Karpas-422 (cell line): ENCODE results near the gene CCDC92. TPM values are rescaled to one million over a fixed set of nuclear protein-coding genes. Genes with fewer than 3 reads are reported as not detected.

Experiments used
- DNase-seq: peaks from one replicate; pipeline ENCODE4 v3.0.0-alpha.2; 2015
- H2AFZ ChIP-seq: fragments of 200-600 bp; sonication (generic); 2 replicates; pipeline ENCODE4 v1.6.1; 2014; ENCODE audit warnings: antibody characterized with exemption, low read length, mixed read lengths
- H3K27ac ChIP-seq: fragments of 200-600 bp; sonication (generic); 2 replicates; pipeline ENCODE4 v1.5.1; 2014; ENCODE audit warnings: mild to moderate bottlenecking, low read length, moderate library complexity
- H3K27me3 ChIP-seq: fragments of 200-600 bp; sonication (generic); 2 replicates; pipeline ENCODE4 v1.6.1; 2014; ENCODE audit warnings: low read length, mixed read lengths
- H3K36me3 ChIP-seq: fragments of 200-600 bp; sonication (generic); 2 replicates; pipeline ENCODE4 v1.6.1; 2014; ENCODE audit warnings: low read length, mixed read lengths; ENCODE audit not compliant: insufficient read depth
- H3K4me1 ChIP-seq: fragments of 200-600 bp; sonication (generic); 2 replicates; pipeline ENCODE4 v1.6.1; 2014; ENCODE audit warnings: mild to moderate bottlenecking, low read length, mixed read lengths
- H3K4me2 ChIP-seq: fragments of 200-600 bp; sonication (generic); 2 replicates; pipeline ENCODE4 v1.6.1; 2014; ENCODE audit warnings: low read length, low read depth, mild to moderate bottlenecking; ENCODE audit not compliant: poor library complexity, severe bottlenecking
- H3K4me3 ChIP-seq: fragments of 200-600 bp; sonication (generic); 2 replicates; pipeline ENCODE4 v1.5.1; 2014; ENCODE audit warnings: mild to moderate bottlenecking, antibody characterized with exemption, low read length, mixed read lengths
- H3K79me2 ChIP-seq: fragments of 200-600 bp; sonication (generic); 2 replicates; pipeline ENCODE4 v1.6.1; 2014; ENCODE audit warnings: mild to moderate bottlenecking, low read length, mixed read lengths
- H3K9ac ChIP-seq: fragments of 200-600 bp; sonication (generic); 2 replicates; pipeline ENCODE4 v1.6.0; 2014; ENCODE audit warnings: low read length
- H3K9me2 ChIP-seq: fragments of 200-600 bp; sonication (generic), shearing (Covaris generic); replicated peaks from 2 replicates; pipeline ENCODE4 v1.6.0; 2014; ENCODE audit warnings: mild to moderate bottlenecking, low read length, moderate library complexity; ENCODE audit not compliant: insufficient read depth
- H3K9me3 ChIP-seq: fragments of 300-700, 200-600 bp; sonication (generic); 2 replicates; pipeline ENCODE4 v1.6.1; 2014; ENCODE audit warnings: low read length, mixed read lengths
- H4K20me1 ChIP-seq: fragments of 200-600 bp; sonication (generic); 2 replicates; pipeline ENCODE4 v1.6.1; 2014; ENCODE audit warnings: mild to moderate bottlenecking, antibody characterized with exemption, low read length, low read depth; ENCODE audit not compliant: insufficient read depth
- total RNA-seq: library from RNA; depleted of rRNA; stranded (reverse); fragments of >200 nt; shearing (Covaris generic); gene quantifications from 2 replicates; pipeline ENCODE4 v1.2.3, GENCODE V29; 2014; ENCODE audit warnings: low replicate concordance

CCDC92 gene
- total RNA-seq, 1 experiment from 2014 or later, result 2.0 TPM

GRCh38 chr12:123936471-123936870 lies 36.2 kb downstream of the CCDC92 start:
- Histone ChIP-seq H3K4me2 (no peak overlapping the region), H3K9ac (no peak overlapping the region), H3K36me3 (no peaks in the 10 kb centered on the region), H3K27ac (no peak overlapping the region), H3K9me3 (no peaks in the 10 kb centered on the region), H2AFZ (no peak overlapping the region), H3K27me3 (no peaks in the 10 kb centered on the region), H3K9me2 (no peaks in the 10 kb centered on the region), H3K79me2 (no peaks in the 10 kb centered on the region), H3K4me3 (no peak overlapping the region), H4K20me1 (no peaks in the 10 kb centered on the region), H3K4me1 (peaks cover 6% of the 10 kb centered on the region)
- DNase-seq, result no peak

GRCh38 chr12:123935956-123936355 lies 36.7 kb downstream of the CCDC92 start:
- DNase-seq, result no peak
- no peaks in the 10 kb centered on the region for H3K36me3 ChIP-seq
- H3K4me1 ChIP-seq, result peaks cover 6% of the 10 kb centered on the region
- no peaks in the 10 kb centered on the region for H3K9me2 ChIP-seq
- H3K27me3 ChIP-seq, result no peaks in the 10 kb centered on the region
- no peaks in the 10 kb centered on the region for H3K79me2 ChIP-seq
- no peak overlapping the region for H3K9ac ChIP-seq
- H3K4me3 ChIP-seq, result no peak overlapping the region
- H3K27ac ChIP-seq, result no peak overlapping the region
- no peak overlapping the region for H2AFZ ChIP-seq
- H4K20me1 ChIP-seq, result no peaks in the 10 kb centered on the region
- no peak overlapping the region for H3K4me2 ChIP-seq
- H3K9me3 ChIP-seq, result no peaks in the 10 kb centered on the region

GRCh38 chr12:123934829-123935228 lies 37.8 kb downstream of the CCDC92 start:
- no peaks in the 10 kb centered on the region for H3K9me2 ChIP-seq
- no peak overlapping the region for H3K27ac ChIP-seq
- no peaks in the 10 kb centered on the region for H4K20me1 ChIP-seq
- H2AFZ ChIP-seq, result no peak overlapping the region
- H3K4me1 ChIP-seq, result peaks cover 6% of the 10 kb centered on the region
- no peak for DNase-seq
- no peak overlapping the region for H3K9ac ChIP-seq
- H3K9me3 ChIP-seq, result no peaks in the 10 kb centered on the region
- no peak overlapping the region for H3K4me2 ChIP-seq
- no peaks in the 10 kb centered on the region for H3K36me3 ChIP-seq
- no peak overlapping the region for H3K4me3 ChIP-seq
- H3K79me2 ChIP-seq, result no peaks in the 10 kb centered on the region
- no peaks in the 10 kb centered on the region for H3K27me3 ChIP-seq

GRCh38 chr12:123934016-123934620 lies 38.5 kb downstream of the CCDC92 start:
- no peak overlapping the region for H3K4me3 ChIP-seq
- peaks cover 6% of the 10 kb centered on the region for H3K4me1 ChIP-seq
- H3K9ac ChIP-seq, result no peak overlapping the region
- no peak overlapping the region for H2AFZ ChIP-seq
- no peaks in the 10 kb centered on the region for H3K36me3 ChIP-seq
- H3K27ac ChIP-seq, result no peak overlapping the region
- no peaks in the 10 kb centered on the region for H3K9me3 ChIP-seq
- H3K27me3 ChIP-seq, result no peaks in the 10 kb centered on the region
- no peaks in the 10 kb centered on the region for H4K20me1 ChIP-seq
- H3K79me2 ChIP-seq, result no peaks in the 10 kb centered on the region
- H3K4me2 ChIP-seq, result no peak overlapping the region
- H3K9me2 ChIP-seq, result no peaks in the 10 kb centered on the region
- no peak for DNase-seq

GRCh38 chr12:123933214-123933613 lies 39.4 kb downstream of the CCDC92 start:
- Histone ChIP-seq H3K4me3 (no peak overlapping the region), H3K4me1 (peaks cover 11% of the 10 kb centered on the region), H3K9ac (no peak overlapping the region), H3K79me2 (no peaks in the 10 kb centered on the region), H3K4me2 (no peak overlapping the region), H3K36me3 (no peaks in the 10 kb centered on the region), H2AFZ (no peak overlapping the region), H3K27me3 (no peaks in the 10 kb centered on the region), H3K9me3 (no peaks in the 10 kb centered on the region), H4K20me1 (no peaks in the 10 kb centered on the region), H3K9me2 (no peaks in the 10 kb centered on the region), H3K27ac (no peak overlapping the region)
- DNase-seq, result no peak

- Histone ChIP-seq H3K4me3 (no peak overlapping the region), H3K79me2 (no peaks in the 10 kb centered on the region)
- DNase-seq, result no peak
These were observed 40.8 kb downstream of the CCDC92 start for GRCh38 chr12:123931686-123932321.

GRCh38 chr12:123929946-123930583 lies 42.6 kb downstream of the CCDC92 start:
- no peaks in the 10 kb centered on the region for H4K20me1 ChIP-seq
- H3K27me3 ChIP-seq, result no peaks in the 10 kb centered on the region
- no peaks in the 10 kb centered on the region for H3K79me2 ChIP-seq
- H3K9me3 ChIP-seq, result no peaks in the 10 kb centered on the region
- H3K36me3 ChIP-seq, result no peaks in the 10 kb centered on the region
- no peak for DNase-seq
- no peak overlapping the region for H2AFZ ChIP-seq
- no peak overlapping the region for H3K4me2 ChIP-seq
- H3K4me1 ChIP-seq, result peaks cover 15% of the 10 kb centered on the region
- H3K9me2 ChIP-seq, result no peaks in the 10 kb centered on the region
- no peak overlapping the region for H3K9ac ChIP-seq
- no peak overlapping the region for H3K27ac ChIP-seq
- H3K4me3 ChIP-seq, result no peak overlapping the region

More at GRCh38 chr12:123931686-123932321, 40.8 kb downstream of the CCDC92 start:
- Histone ChIP-seq H2AFZ (no peak overlapping the region), H3K9me2 (no peaks in the 10 kb centered on the region), H4K20me1 (no peaks in the 10 kb centered on the region), H3K36me3 (no peaks in the 10 kb centered on the region), H3K9ac (no peak overlapping the region), H3K9me3 (no peaks in the 10 kb centered on the region), H3K4me2 (no peak overlapping the region), H3K27ac (no peak overlapping the region), H3K4me1 (peaks cover 15% of the 10 kb centered on the region), H3K27me3 (no peaks in the 10 kb centered on the region)

- Histone ChIP-seq H3K27ac (no peak overlapping the region), H3K4me1 (peaks cover 11% of the 10 kb centered on the region), H3K9ac (no peak overlapping the region), H3K79me2 (no peaks in the 10 kb centered on the region), H3K27me3 (no peaks in the 10 kb centered on the region), H4K20me1 (no peaks in the 10 kb centered on the region), H3K9me3 (no peaks in the 10 kb centered on the region), H3K4me3 (no peak overlapping the region), H3K9me2 (no peaks in the 10 kb centered on the region), H2AFZ (no peak overlapping the region), H3K4me2 (no peak overlapping the region), H3K36me3 (no peaks in the 10 kb centered on the region)
- no peak for DNase-seq
These were observed 43.7 kb downstream of the CCDC92 start for GRCh38 chr12:123928897-123929296.
